Psoas muscle (tissue), 8 donors: ENCODE results near the gene RIN3. TPM values are rescaled to one million over a fixed set of nuclear protein-coding genes. Genes with fewer than 3 reads are reported as not detected.

ENCODE experiments used
- ATAC-seq, 4 donors: fragments of 200-7000 bp; cut with Tn5 transposase; one replicate each; pipeline ENCODE4 v1.9.1; 2020; ENCODE audit warnings: moderate library complexity in 3 of 4, mild to moderate bottlenecking in 2 of 4
- DNase-seq, 2 donors: peaks; one replicate each; pipeline ENCODE4 v3.0.0-alpha.2; 2020
- H3K27ac ChIP-seq: fragments of 200-600 bp; one replicate; pipeline ENCODE4 v1.8.0; 2022
- H3K27me3 ChIP-seq, 3 donors: fragments of 200-600 bp in 1 of 3; one replicate each; pipeline versions ENCODE4 v1.6.1 to v1.8.0; 2013 to 2022; ENCODE audit warnings: low read length in 2 of 3, mild to moderate bottlenecking in 2 of 3, moderate library complexity in 1 of 3; ENCODE audit not compliant: insufficient read depth in 3 of 3
- H3K36me3 ChIP-seq, 2 donors: fragments of 200-600 bp in 1 of 2; one replicate each; pipeline versions ENCODE4 v1.6.1 to v1.8.0; 2013 to 2022; ENCODE audit warnings: low read depth in 1 of 2, mild to moderate bottlenecking in 1 of 2, moderate library complexity in 1 of 2; ENCODE audit not compliant: insufficient read depth in 1 of 2
- H3K4me1 ChIP-seq: fragments of 200-600 bp; one replicate; pipeline ENCODE4 v1.8.0; 2022
- H3K4me3 ChIP-seq: fragments of 200-600 bp; one replicate; pipeline ENCODE4 v1.8.0; 2022; ENCODE audit warnings: mild to moderate bottlenecking
- H3K9me3 ChIP-seq: fragments of 200-600 bp; one replicate; pipeline ENCODE4 v1.8.0; 2022
- CTCF ChIP-seq: fragments of 200-600 bp; IDR thresholded peaks from one replicate; pipeline ENCODE4 v1.8.0; 2022; ENCODE audit warnings: antibody characterized with exemption
- WGBS, 3 donors: extraction: QIAGEN DNeasy Blood & Tissue Kit; methylation state at CpG; one replicate each; pipeline versions ENCODE4 v1.1.6 to v1.1.7; 2013; 5-methylcytosine and 5-hydroxymethylcytosine counted together
- intact Hi-C, 2 donors: fragments of 100-400 bp; cut with DNase I; formaldehyde crosslinking; loops; one replicate each; pipeline versions ENCODE4 v1.11.0 to v1.14.2; 2022
- polyA plus RNA-seq, 3 donors: library from polyadenylated mRNA; stranded (reverse); fragments of 200-250 nt; gene quantifications; one replicate each; pipeline ENCODE4 v1.2.3, GENCODE V29; 2013
- total RNA-seq, 4 donors: library from RNA; stranded (reverse); fragmentation: NEBNext Ultra II Directional in 2 of 4; extraction: Animal tissue kit (Norgen Biotek cat#: 25700) in 2 of 4; gene quantifications; one replicate each; pipeline versions ENCODE4 v1.2.1 to v1.2.4, GENCODE V29; 2021 to 2023
- donor health status: healthy with polysubstance abuse.
- donor health status: DM: no; HTN: no; CAD: no; lungs with moderate emphysema.
- donor health status: Bipolar disorder and iron deficiency.
- donor health status: healthy.
- donor health status: DM: yes; HTN: yes; CAD: no.
- donor health status: DM: no; HTN: no; CAD: no.
- donor health status: DM: no; HTN: no; CAD: no.
- donor health status: DM: yes; HTN: yes; CAD: no.

The RIN3 gene
- total and polyA plus RNA-seq, 7 donors: 1.2 to 8.7 (median 3.8) TPM

- Histone ChIP-seq H3K4me1 (no peaks in the 10 kb centered on the region), H3K4me3 (no peak overlapping the region), H3K36me3 (no peaks in the 10 kb centered on the region), H3K27me3 (no peaks in the 10 kb centered on the region), H3K27ac (no peak overlapping the region), H3K9me3 (no peaks in the 10 kb centered on the region)
- intact Hi-C loops: no loop called here
- TF ChIP-seq CTCF: no peak
- no peak for DNase-seq
- WGBS, 3 donors: 83 to 88% (median 84%) methylated on average over 15 of the region's 15 CpGs
- ATAC-seq: no peak
Observed at GRCh38 chr14:92632546-92633273, 119.1 kb downstream of the RIN3 start.

- Histone ChIP-seq H3K27me3 (no peaks in the 10 kb centered on the region), H3K9me3 (no peaks in the 10 kb centered on the region), H3K36me3 (no peaks in the 10 kb centered on the region), H3K27ac (no peak overlapping the region), H3K4me3 (no peak overlapping the region), H3K4me1 (no peaks in the 10 kb centered on the region)
- ATAC-seq (no peak), DNase-seq (peak in 1 of 2 donors; percentile 38)
- intact Hi-C loops: no loop called here
- TF ChIP-seq CTCF: no peak
- 38 to 76% (median 54%) methylated on average over 5 of the region's 5 CpGs for WGBS, 3 donors
Observed at GRCh38 chr14:92633274-92633616, 119.7 kb downstream of the RIN3 start.

GRCh38 chr14:92633724-92634123 lies 120.1 kb downstream of the RIN3 start:
- Histone ChIP-seq H3K4me1 (no peaks in the 10 kb centered on the region), H3K27me3 (no peaks in the 10 kb centered on the region), H3K36me3 (no peaks in the 10 kb centered on the region), H3K27ac (no peak overlapping the region), H3K9me3 (no peaks in the 10 kb centered on the region), H3K4me3 (no peak overlapping the region)
- intact Hi-C loops: no loop called here
- no peak for DNase-seq
- no peak for ATAC-seq
- no peak for TF ChIP-seq CTCF

GRCh38 chr14:92635031-92635430 lies 121.5 kb downstream of the RIN3 start:
- TF ChIP-seq CTCF: no peak
- Histone ChIP-seq H3K27ac (no peak overlapping the region), H3K9me3 (no peaks in the 10 kb centered on the region), H3K27me3 (no peaks in the 10 kb centered on the region), H3K4me3 (no peak overlapping the region), H3K4me1 (no peaks in the 10 kb centered on the region), H3K36me3 (no peaks in the 10 kb centered on the region)
- WGBS, 3 donors: 77 to 81% (median 78%) methylated on average over 4 of the region's 4 CpGs
- intact Hi-C loops: no loop called here
- DNase-seq: peak in 1 of 2 donors; percentile 18
- ATAC-seq: no peak

- H3K27me3 ChIP-seq: no peaks in the 10 kb centered on the region
- DNase-seq (no peak), ATAC-seq (no peak)
- no peaks in the 10 kb centered on the region for H3K4me1 ChIP-seq
- 87 to 100% (median 90%) methylated on average over 4 of the region's 4 CpGs for WGBS, 3 donors
- H3K36me3 ChIP-seq: no peaks in the 10 kb centered on the region
- no peak overlapping the region for H3K27ac ChIP-seq
- no peak for TF ChIP-seq CTCF
- no peak overlapping the region for H3K4me3 ChIP-seq
- no peaks in the 10 kb centered on the region for H3K9me3 ChIP-seq
- intact Hi-C loops: no loop called here
Observed at GRCh38 chr14:92635896-92636295, 122.3 kb downstream of the RIN3 start.
